GM19438 (cell line): Measurements from ENCODE around the gene CEP192.
"Not testable (repeated sequence)": the region's sequence is repeated elsewhere in the genome, so short reads cannot be mapped to it uniquely, and the experiment has no call there.

Source experiments
- ATAC-seq: cut with Tn5 transposase; IDR thresholded peaks from one replicate; pipeline ENCODE4 v1.9.1; 2021; ENCODE audit warnings: low read depth; ENCODE audit not compliant: unreplicated experiment

Gene CEP192

DNA sequence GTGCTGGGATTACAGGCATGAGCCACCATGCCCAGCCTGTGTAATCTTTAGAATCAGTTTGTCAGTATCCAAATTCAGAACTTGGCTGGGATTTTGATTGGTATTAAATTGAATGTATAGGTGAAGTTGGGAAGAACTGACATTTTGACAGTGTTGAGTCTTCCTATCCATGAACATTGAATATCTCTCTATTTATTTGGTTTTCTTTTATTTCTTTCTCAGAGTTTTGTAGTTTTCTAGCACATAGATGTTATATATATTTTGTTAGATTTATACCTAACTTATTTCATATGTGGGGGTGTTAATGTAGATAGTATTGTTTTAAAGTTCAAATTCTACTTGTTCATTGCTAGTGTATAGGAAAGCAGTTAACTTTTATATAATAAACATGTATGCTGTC lies 31.5 kb downstream of the CEP192 start:
- ATAC-seq, result no peak

DNA sequence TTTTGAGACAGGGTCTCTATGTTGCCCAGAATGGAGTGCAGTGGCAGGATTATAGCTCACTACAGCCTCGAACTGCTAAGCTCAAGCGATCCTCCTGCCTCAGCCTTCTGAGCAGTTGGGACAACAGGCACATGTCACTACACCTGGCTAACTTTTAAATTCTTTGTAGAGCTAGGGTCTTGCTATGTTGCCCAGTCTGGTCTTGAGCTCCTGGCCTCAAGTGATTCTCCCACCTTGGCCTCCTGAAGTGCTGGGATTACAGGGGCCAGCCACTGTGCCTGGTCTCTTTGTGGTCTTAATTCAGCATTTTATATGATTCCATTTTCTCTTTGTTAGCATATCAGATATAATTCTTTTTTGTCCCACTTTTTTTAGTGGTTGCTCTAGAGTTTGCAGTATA lies 34.1 kb downstream of the CEP192 start:
- no peak for ATAC-seq

DNA sequence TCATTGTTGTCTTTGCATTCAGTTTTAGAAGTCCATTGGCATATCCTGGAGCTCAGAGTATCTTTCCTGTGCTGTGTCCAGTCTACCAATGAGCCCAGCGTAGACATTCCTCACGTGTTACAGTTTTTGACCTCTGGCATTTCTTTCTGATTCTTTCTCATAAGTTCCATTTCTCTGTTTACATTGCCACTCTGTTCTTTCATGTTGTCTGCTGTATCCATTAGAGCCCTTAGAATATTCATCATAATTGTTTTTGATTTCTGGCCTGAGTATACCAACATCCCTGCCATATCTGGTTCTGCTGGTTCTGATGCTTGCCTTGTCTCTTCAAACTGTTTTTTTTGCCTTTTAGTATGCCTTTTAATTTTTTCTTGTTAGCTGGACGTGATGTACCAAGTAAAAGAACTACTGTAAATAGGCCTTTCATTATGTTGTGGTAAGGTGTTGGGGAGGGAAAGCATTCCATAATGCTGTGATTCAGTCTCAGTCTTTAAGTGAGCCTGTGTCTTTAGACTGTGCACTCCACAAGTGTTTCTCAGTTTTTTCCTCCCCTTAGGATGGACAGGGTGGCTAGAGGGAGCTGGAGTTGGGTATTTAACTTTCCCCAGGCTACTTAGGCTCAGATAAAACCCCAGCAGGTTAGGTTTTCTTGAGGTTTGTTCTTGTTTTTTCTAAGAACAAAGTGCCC lies 35.6 kb downstream of the CEP192 start:
- ATAC-seq, result no peak

DNA sequence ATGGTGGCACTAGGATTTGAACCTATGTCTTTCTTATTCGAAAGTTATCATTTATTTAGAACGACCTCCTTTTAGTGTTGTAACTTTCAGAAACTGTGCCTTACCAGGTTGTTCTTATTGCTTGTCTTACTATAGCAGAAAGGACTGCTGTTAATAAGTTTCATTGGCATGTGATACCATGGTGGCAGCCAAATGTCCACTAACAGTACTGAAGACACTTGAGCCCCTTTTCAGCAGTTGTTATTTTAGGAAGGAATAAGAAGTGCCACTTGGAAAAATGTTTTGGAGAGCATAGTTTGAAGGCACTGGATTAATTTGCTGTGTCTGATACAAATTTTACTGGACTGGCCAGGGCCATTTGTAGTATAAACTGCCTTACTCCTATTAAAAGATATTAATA lies 37.7 kb downstream of the CEP192 start:
- no peak for ATAC-seq

DNA sequence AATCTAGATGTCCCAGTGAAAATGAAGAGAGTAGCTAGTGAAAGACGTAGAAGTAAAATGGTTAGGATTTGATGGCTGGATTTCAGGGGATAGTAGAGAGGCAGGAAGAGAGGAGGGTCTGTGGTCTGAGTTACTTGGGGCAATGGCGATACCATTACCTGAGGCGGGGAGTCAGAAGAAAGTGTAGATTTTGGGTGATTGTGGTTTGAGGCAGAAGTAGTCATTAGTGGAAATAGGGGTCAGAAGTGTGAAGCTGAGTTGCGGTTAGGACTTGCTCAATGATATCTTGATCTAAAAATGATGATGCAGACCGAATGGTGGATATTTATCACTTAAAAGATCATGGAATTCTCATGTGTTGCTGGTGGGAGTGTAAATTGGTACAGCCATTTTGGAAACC lies 41.0 kb downstream of the CEP192 start:
- no peak for ATAC-seq

DNA sequence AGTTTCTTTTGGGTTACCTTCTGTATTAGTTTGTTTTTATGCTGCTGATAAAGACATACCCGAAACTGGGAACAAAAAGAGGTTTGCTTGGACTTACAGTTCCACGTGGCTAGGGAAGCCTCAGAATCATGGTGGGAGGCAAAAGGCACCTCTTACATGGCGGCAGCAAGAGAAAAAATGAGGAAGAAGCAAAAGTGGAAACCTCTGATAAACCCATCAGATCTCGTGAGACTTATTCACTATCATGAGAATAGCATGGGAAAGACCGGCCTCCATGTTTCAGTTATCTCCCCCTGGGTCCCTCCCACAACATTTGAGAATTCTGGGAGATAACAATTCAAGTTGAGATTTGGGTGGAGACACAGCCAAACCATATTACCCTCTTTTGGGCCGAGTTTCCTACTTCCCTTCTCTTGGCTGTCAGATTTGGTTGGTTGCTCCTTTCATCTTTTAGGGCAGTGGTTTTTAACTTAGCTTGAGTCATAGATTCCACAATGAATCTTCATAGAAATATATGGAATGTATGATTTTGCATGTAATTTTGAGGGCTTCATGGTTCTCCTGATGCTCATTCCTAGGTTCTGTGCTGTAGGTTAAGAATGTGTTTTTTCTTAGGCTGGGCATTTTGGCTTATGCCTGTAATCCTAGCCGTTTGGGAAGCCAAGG lies 44.2 kb downstream of the CEP192 start:
- ATAC-seq, result no peak

DNA sequence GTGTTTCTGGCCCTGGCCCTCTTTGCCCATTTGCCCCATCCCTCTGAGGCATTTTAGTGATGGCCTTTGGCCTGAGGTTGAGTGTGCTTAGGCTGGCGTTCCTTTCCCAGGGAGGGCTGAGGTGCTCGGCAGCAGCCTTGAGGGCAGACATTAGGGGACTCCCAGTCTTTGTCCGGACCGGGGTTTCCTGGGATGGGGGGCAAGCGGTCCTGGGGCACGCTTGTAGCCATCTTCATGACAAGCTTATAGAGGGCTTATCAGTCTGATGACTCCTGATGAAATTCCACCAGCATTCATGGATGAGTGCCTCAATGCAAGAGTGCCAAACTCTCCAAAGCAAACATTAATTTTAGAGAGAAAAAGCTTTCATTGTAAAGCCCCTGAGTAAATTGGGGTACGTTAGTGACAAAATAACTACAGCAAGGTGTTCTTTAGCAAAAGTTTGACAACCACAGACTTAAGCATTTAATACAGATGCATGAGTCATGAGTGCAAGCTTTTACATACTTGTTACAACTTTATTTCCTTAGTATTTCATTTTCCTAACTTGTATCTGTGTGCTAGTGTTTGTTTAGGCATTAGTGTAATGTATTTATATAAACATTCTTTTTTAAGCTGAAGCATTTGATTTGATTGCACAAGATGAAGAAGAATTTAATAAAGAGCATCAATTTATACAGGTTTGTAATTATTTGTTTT lies 45.6 kb downstream of the CEP192 start:
- ATAC-seq, result no peak

DNA sequence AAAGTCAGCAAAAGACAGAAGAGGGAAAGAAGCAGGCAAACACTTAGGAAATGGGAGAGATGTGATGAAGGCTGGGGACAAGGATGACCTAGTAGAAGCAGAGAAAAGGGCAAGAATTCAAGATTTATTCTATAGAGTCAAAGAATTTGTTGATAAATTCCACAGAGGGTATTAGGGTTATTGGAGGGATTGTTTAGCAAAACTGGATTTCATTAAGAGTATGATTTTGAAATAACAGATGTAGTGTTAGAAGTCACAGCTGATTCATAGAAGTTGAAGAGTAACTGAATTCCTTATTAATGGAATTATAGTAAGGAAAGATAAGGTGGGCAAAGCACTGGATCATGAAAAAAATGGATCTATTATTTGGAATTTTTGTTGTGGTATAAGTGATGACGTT lies 48.6 kb downstream of the CEP192 start:
- no peak for ATAC-seq

DNA sequence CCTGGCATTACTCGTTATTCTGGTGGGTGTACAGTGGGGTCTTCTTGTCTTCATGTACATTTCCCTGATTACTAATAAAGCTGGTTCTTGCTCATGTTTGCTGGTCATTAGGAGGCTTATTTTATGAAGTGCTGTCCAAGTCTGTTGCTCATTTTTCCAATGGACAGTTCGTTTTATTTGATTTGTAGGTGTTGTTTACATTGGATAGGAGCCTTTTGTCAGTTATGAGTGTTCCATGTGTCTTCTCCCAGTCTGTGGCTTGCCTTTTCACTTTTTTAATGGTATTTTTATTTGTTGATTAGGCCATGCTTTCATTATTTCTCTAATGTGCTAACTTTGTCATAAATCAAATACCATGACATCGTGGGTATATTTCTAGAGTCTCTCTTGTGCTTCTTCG lies 51.9 kb downstream of the CEP192 start:
- no peak for ATAC-seq

DNA sequence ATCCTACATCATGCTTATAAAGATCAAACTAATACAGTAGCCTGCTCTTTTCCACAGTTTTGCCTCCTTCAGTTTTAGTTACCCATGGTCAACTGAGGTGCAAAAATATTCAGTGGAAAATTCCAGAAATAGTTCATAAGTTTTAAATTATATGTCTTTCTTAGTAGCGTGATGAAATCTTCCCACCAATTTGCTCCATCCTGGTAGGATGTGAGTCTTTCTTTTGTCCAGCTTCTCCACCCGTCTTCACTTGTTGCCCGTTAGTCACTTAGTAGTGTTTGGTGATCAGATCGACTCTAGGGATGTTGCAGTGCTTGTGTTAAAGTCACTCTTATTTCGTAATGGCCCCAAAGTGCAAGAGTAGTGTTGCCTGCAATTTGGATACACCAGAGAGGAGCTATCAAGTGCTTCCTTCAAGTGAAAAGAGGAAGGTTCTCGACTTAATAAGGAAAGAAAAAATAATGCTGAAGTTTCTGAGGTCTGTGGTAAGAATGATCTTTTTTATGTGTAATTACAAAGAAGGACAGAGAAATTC lies 57.0 kb downstream of the CEP192 start:
- no peak for ATAC-seq

DNA sequence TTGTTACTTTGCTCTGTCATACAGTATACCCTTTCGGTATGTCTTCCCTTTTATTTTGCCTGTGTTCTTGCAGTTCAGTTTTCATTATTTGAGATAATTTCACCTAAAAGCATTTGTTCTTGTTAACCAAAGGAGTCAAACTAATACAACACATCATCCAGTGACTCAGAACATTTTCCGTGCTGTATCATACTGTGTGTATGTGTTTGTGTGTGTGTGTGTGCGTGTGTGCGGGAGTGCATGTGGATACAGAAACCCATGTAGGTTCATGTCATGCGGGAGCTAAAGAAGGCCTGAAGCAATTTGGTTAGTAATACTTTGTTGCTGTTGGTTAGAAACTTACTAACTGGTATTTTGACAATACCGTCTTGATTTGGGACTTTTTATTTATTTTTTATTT lies 60.0 kb downstream of the CEP192 start:
- ATAC-seq, result no peak

DNA sequence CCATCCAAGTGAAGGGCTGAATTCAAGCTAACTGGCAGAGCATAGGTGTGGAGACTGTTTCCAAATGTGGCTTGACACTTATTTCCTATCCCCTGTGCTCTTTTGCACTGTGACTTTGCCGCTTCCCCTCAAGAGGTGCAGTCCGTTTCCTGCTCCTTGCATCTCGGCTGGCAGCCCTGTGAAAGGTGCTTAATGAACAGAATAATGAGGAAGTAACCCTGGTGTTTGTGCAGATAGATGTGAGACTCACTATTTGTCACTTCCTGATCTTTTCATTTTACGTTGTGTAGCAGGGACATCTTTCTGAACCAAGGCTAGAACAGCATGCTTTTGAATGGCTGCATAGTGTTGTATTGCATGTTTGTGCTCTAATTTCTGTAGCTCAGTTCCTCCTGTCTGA lies 60.8 kb downstream of the CEP192 start:
- no peak for ATAC-seq

DNA sequence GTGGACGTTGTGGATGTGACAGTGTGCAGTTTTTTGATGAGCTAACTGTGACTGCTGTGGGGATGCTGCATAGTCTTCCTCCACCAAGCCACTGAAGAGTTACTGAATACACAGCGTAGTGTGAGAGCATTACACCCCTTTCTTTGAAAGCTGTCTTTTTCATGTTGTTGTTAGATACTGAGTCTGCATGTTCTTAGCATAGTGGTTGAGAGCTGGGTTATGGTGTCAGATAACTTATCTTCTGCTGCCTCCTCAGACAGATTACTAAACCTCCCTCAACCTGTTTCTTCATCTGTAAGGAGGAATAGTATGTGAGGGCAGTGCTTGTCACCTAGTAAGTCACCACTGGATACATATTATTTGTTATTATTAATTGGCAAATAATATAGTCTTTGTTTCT lies 63.2 kb downstream of the CEP192 start:
- no peak for ATAC-seq

DNA sequence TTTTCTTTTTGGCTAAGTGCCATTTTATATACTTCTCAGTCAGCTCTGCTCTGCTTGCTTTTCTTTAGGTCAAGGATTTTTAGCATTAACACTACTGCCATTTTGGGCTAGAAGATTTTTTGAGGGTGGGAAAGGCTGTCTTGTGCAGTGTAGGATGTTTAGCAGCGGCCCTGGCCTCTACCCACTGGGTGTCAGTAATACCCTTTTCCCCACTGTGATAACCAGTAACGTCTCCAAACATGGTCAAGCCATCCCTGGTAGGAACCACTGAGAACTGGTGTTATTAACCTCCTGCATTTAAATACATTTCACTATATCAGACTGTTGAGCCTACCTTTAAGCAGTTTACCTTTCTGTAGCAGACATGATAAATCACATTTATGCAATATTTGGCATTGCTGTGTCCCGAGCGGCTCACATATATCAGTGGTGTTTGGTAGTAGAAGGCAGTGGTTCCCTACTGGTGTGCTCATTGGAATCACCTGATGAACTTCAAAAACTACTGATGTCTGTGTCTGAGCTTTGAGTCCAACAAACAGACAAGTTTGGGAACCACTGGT lies 70.5 kb downstream of the CEP192 start:
- no peak for ATAC-seq

DNA sequence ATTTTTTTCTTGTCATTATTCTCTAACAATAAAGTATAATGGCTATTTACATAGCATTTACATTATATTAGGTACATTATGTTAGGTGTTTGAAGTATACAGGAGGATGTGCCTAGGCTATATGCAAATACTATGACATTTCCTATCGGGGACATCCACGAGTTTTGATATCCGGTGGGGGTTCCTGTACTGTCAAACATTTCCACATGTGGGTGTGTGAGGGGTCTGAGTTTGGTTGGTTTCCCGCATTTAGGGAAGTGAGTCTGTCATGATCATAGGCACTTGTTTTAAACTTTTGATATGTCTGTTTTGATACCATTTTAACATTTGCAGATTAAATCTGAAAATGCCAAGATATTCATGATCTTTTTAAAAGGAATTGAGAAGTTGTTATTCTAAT lies 76.0 kb downstream of the CEP192 start:
- ATAC-seq, result no peak

DNA sequence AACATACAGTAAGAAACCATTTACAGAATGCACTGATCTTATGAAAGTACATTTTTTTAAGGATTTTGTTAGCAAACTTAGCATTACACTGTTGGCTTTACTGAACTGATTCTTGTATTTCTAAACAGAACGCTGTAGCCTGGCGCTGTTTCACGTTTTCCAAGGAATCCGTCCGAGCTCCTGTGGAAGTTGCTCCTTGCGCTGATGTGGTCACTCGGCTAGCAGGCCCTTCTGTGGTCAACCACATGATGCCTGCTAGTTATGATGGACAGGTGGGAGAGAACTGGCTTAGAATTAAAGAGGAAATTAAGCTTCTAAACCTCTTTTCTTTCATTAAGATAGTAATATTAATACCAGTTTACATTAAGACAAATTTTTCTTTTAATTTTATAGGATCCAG lies 76.8 kb downstream of the CEP192 start:
- ATAC-seq, result no peak

DNA sequence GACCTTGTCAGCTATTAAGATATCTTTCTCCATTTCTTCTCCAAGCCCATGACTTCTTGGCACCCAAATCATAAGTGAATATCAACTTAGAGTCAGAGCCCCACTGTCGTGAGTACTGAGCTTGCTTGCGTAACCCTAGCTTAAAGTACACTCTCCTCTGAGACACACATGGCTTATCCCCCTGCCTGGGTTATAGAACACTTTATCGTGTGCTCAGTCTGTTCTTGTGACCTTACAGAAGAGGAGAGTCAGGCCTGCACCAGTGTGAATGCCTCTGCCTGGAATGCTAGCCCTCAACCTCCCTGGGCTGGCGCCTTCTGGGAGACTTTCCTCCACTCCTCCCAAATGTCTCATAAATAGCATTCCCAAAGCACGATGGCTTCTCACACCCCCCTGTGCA lies 79.3 kb downstream of the CEP192 start:
- no peak for ATAC-seq

DNA sequence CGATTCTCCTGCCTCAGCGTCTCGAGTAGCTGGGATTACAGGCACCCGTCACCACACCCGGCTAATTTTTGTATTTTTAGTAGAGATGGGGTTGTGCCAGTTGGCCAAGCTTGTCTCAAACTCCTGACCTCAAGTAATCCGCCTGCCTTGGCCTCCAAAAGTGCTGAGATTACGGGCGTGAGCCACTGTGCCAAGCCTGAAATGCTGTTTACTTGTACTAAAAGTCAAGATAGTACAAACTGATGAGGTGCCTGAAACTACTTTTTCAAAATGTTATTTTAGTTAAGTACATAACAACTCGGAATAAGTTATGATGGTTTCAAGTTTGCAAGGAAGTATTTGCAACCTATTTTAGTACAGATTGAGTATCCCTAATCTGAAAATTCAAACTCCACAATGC lies 85.7 kb downstream of the CEP192 start:
- ATAC-seq, result no peak

DNA sequence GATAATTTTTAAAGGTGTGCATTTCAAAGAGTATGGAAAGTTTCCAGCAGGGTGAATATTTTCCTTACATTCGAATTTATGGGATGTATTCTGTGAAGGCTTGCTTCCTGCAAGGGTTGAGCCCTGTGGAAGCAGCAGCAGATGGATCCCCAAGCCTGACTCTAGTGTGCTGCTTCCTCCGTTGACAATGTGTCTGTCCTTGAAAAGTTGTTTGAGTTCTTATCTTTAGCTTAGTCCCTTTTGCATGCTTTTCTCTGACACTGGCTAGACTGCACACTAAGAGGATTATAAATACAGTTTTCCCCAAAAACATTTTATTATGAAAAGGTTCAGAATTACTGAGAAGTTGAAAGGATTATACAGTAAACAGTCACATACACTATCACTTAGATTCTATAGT lies 86.3 kb downstream of the CEP192 start:
- ATAC-seq, result no peak

DNA sequence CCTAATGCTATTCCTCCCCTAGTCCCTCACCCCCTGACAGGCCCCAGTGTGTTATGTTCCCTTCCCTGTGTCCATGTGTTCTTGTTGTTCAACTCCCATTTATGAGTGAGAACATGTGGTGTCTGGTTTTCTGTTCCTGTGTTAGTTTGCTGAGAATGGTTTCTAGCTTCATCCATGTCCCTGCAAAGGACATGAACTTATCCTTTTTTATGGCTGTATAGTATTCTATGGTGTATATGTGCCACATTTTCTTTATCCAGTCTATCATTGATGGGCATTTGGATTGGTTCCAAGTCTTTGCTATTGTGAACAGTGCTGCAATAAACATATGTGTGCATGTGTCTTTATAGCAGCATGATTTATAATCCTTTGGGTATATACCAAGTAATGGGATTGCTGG lies 86.9 kb downstream of the CEP192 start:
- ATAC-seq, result not testable (repeated sequence)

DNA sequence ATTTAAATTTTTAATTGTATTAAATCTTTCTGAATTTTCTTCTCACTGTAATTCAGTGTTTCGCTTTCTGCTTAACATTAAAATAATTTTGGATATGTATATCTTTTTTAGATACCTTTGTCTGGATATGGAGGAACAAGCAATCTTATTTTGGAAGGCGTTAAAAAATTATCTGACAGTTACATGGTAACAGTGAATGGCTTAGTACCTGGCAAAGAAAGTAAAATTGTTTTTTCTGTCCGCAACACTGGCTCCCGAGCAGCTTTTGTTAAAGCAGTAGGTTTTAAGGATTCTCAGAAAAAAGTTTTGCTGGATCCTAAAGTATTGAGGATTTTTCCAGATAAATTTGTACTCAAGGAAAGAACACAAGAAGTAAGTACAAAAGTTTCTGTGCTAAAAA lies 95.7 kb downstream of the CEP192 start:
- no peak for ATAC-seq
